H1 (cell line): Measurements from ENCODE around the gene COBLL1. TPM values are rescaled to one million over a fixed set of nuclear protein-coding genes. Genes with fewer than 3 reads are reported as not detected.
A peak's percentile ranks its signal among the peaks of the same experiment; 100 is the strongest.

Experiments
- CTCF ChIA-PET: fragments of 300-600 bp; sonication (Branson Sonifier 250); formaldehyde crosslinking; loops from one replicate; lab custom pipeline; 2021; ENCODE audit not compliant: partially characterized antibody; lab: Charles Lee
- POLR2A ChIA-PET: fragments of 300-600 bp; sonication (Branson Sonifier 250); formaldehyde crosslinking; loops from one replicate; lab custom pipeline; 2021; ENCODE audit warnings: inconsistent platforms; ENCODE audit not compliant: partially characterized antibody; lab: Charles Lee
- DNase-seq, 2 experiments: peaks; one replicate each; pipeline versions ENCODE4 v3.0.0 to v3.0.0-alpha.2; 2010 to 2022; ENCODE audit warnings: low spot score in 2 of 2, low read depth in 1 of 2, mixed read lengths in 1 of 2
- FAIRE-seq: peaks from 2 replicates; lab custom pipeline; 2011; peaks lifted over from hg19 to GRCh38; lab: Jason Lieb, UNC
- H2AFZ ChIP-seq: 2 replicates; pipeline ENCODE4 v1.8.1; 2012; ENCODE audit warnings: low read length, inconsistent platforms
- H2AK5ac ChIP-seq: 2 replicates; pipeline ENCODE4 v1.6.1; 2013; ENCODE audit warnings: low read depth, low read length
- H2BK120ac ChIP-seq: replicated peaks from 2 replicates; pipeline ENCODE3; 2013; ENCODE audit warnings: low read depth, low read length, inconsistent platforms
- H2BK12ac ChIP-seq: 2 replicates; pipeline ENCODE4 v1.6.1; 2013; ENCODE audit warnings: low read depth, low read length
- H2BK15ac ChIP-seq: 2 replicates; pipeline ENCODE4 v1.6.1; 2013; ENCODE audit warnings: low read length
- H2BK20ac ChIP-seq: 2 replicates; pipeline ENCODE4 v1.6.1; 2013; ENCODE audit warnings: low read length
- H2BK5ac ChIP-seq: 2 replicates; pipeline ENCODE4 v1.6.1; 2013; ENCODE audit warnings: low read depth, low read length
- H3K14ac ChIP-seq: 2 replicates; pipeline ENCODE4 v1.6.1; 2013; ENCODE audit warnings: inconsistent platforms; ENCODE audit not compliant: insufficient read length
- H3K18ac ChIP-seq: 2 replicates; pipeline ENCODE4 v1.6.1; 2013; ENCODE audit warnings: low read length; ENCODE audit errors: extremely low read depth
- H3K23ac ChIP-seq: 2 replicates; pipeline ENCODE4 v1.6.1; 2013; ENCODE audit warnings: inconsistent platforms; ENCODE audit not compliant: insufficient read length
- H3K23me2 ChIP-seq: 2 replicates; pipeline ENCODE4 v1.6.1; 2013; ENCODE audit warnings: low read depth, low read length
- H3K27ac ChIP-seq: 2 replicates; pipeline ENCODE4 v1.6.1; 2011; ENCODE audit warnings: low read depth, low read length, inconsistent platforms
- H3K27me3 ChIP-seq, 4 experiments: replicated peaks in 1 of 4; 1 replicate in 1 of 4; 2 replicates in 3 of 4; pipeline versions ENCODE4 v1.6.1 to v1.8.1; 2011 to 2013; ENCODE audit warnings: low read length in 3 of 4, mild to moderate bottlenecking in 3 of 4, inconsistent platforms in 2 of 4, mixed read lengths in 2 of 4, moderate library complexity in 1 of 4; ENCODE audit not compliant: control insufficient read depth in 3 of 4, insufficient read depth in 3 of 4; ENCODE audit errors: extremely low read depth in 1 of 4
- H3K36me3 ChIP-seq, 4 experiments: 2 replicates each; pipeline versions ENCODE4 v1.6.1 to v1.8.1; 2011 to 2013; ENCODE audit warnings: mild to moderate bottlenecking in 4 of 4, low read length in 3 of 4, moderate library complexity in 2 of 4, control low read depth in 1 of 4, inconsistent platforms in 1 of 4; ENCODE audit not compliant: insufficient read depth in 4 of 4, control insufficient read depth in 2 of 4
- H3K4ac ChIP-seq: replicated peaks from 2 replicates; pipeline ENCODE3; 2013; ENCODE audit warnings: low read length, low read depth, mixed read lengths, inconsistent platforms; ENCODE audit not compliant: insufficient read length
- H3K4me1 ChIP-seq, 4 experiments: replicated peaks in 1 of 4; 1 replicate in 1 of 4; 2 replicates in 3 of 4; pipeline versions ENCODE4 v1.6.1 to v1.8.1; 2011 to 2013; ENCODE audit warnings: low read length in 3 of 4, inconsistent platforms in 2 of 4, mixed read lengths in 1 of 4; ENCODE audit not compliant: insufficient read depth in 4 of 4, control insufficient read depth in 3 of 4
- H3K4me2 ChIP-seq, 2 experiments: 2 replicates each; pipeline versions ENCODE4 v1.6.1 to v1.8.1; 2011 to 2013; ENCODE audit warnings: low read depth in 2 of 2, low read length in 2 of 2, control low read depth in 1 of 2, inconsistent platforms in 1 of 2, mild to moderate bottlenecking in 1 of 2; ENCODE audit not compliant: insufficient read depth in 1 of 2
- H3K4me3 ChIP-seq, 4 experiments: fragments of 200-600, 300-600 bp in 1 of 4; sonication (generic), shearing (Covaris generic), sonication (Bioruptor Twin) in 1 of 4; 2 replicates each; pipeline versions ENCODE4 v1.5.1 to v1.8.1; 2011 to 2016; ENCODE audit warnings: low read length in 4 of 4, low read depth in 3 of 4, control low read depth in 2 of 4, inconsistent platforms in 2 of 4, mild to moderate bottlenecking in 2 of 4, mixed read lengths in 1 of 4, moderate library complexity in 1 of 4; ENCODE audit not compliant: insufficient read depth in 2 of 4; ENCODE audit errors: extremely low read depth in 1 of 4
- H3K56ac ChIP-seq: replicated peaks from 2 replicates; pipeline ENCODE3; 2013; ENCODE audit warnings: low read depth, mild to moderate bottlenecking, mixed read lengths, low read length, inconsistent platforms; ENCODE audit not compliant: insufficient read length
- H3K79me1 ChIP-seq: 2 replicates; pipeline ENCODE4 v1.6.1; 2013; ENCODE audit warnings: low read depth, low read length, control low read depth
- H3K79me2 ChIP-seq, 2 experiments: 2 replicates each; pipeline versions ENCODE4 v1.6.1 to v1.8.1; 2012 to 2013; ENCODE audit warnings: low read length in 2 of 2, mild to moderate bottlenecking in 2 of 2, inconsistent platforms in 1 of 2; ENCODE audit not compliant: insufficient read depth in 2 of 2, control insufficient read depth in 1 of 2
- H3K9ac ChIP-seq, 4 experiments: replicated peaks in 1 of 4; 1 replicate in 1 of 4; 2 replicates in 3 of 4; pipeline versions ENCODE4 v1.6.1 to v1.8.1; 2011 to 2013; ENCODE audit warnings: low read depth in 3 of 4, low read length in 3 of 4, control low read depth in 2 of 4, mild to moderate bottlenecking in 2 of 4, moderate library complexity in 2 of 4, inconsistent platforms in 1 of 4; ENCODE audit errors: extremely low read depth in 1 of 4
- H3K9me3 ChIP-seq, 2 experiments: 2 replicates each; pipeline versions ENCODE4 v1.6.1 to v1.8.1; 2012 to 2013; ENCODE audit warnings: mild to moderate bottlenecking in 2 of 2, moderate library complexity in 2 of 2, control low read depth in 1 of 2, inconsistent platforms in 1 of 2, low read depth in 1 of 2, low read length in 1 of 2, mixed read lengths in 1 of 2; ENCODE audit not compliant: insufficient read depth in 2 of 2
- H4K20me1 ChIP-seq, 2 experiments: replicated peaks in 1 of 2; 2 replicates each; pipeline versions ENCODE3 to v1.8.1; 2011 to 2013; ENCODE audit warnings: inconsistent platforms in 2 of 2, low read length in 2 of 2, mild to moderate bottlenecking in 1 of 2; ENCODE audit not compliant: insufficient read depth in 2 of 2, control insufficient read depth in 1 of 2
- H4K5ac ChIP-seq: 2 replicates; pipeline ENCODE4 v1.6.1; 2013; ENCODE audit warnings: low read length, low read depth, mixed read lengths, inconsistent platforms; ENCODE audit not compliant: insufficient read length
- H4K8ac ChIP-seq: 2 replicates; pipeline ENCODE4 v1.8.0; 2013; ENCODE audit warnings: mild to moderate bottlenecking, moderate library complexity, low read length, inconsistent platforms; ENCODE audit not compliant: insufficient read depth; ENCODE audit errors: extremely low read depth
- H4K91ac ChIP-seq: replicated peaks from 2 replicates; pipeline ENCODE3; 2013; ENCODE audit warnings: low read length, mixed read lengths, inconsistent platforms; ENCODE audit not compliant: insufficient read length
- CBX5 ChIP-seq: fragments of 300-800, 300-1000 bp; sonication (generic); IDR thresholded peaks from 2 replicates; pipeline ENCODE4 v1.7.1; 2016; ENCODE audit warnings: antibody characterized with exemption, low read length, low read depth
- FOSL1 ChIP-seq: IDR thresholded peaks from 2 replicates; pipeline ENCODE4 v1.6.1; 2011; ENCODE audit warnings: mild to moderate bottlenecking, low read depth, low read length, moderate library complexity; ENCODE audit not compliant: insufficient read depth
- JUN ChIP-seq: IDR thresholded peaks from 2 replicates; pipeline ENCODE4 v1.6.1; 2011; ENCODE audit warnings: low read depth, mild to moderate bottlenecking, improper control_type of control experiment, low read length
- KDM1A ChIP-seq: fragments of 200-600, 300-600 bp; sonication (generic); IDR thresholded peaks from 2 replicates; pipeline ENCODE4 v1.7.1; 2016; ENCODE audit warnings: mild to moderate bottlenecking, low read length, borderline replicate concordance
- MAFK ChIP-seq: IDR thresholded peaks from 2 replicates; pipeline ENCODE4 v1.6.1; 2012; ENCODE audit warnings: low read depth, mild to moderate bottlenecking, improper control_type of control experiment, low read length
- SAP30 ChIP-seq: fragments of 300-600 bp; sonication (generic); IDR thresholded peaks from 2 replicates; pipeline ENCODE4 v1.7.1; 2012; ENCODE audit warnings: low read length, moderate library complexity, mild to moderate bottlenecking, inconsistent platforms; ENCODE audit not compliant: insufficient read depth, insufficient replicate concordance
- SIN3A ChIP-seq, 2 experiments: IDR thresholded peaks in 1 of 2; conservative IDR thresholded peaks in 1 of 2; 2 replicates each; pipeline ENCODE4 v1.6.1; 2011 to 2012; ENCODE audit warnings: low read length in 2 of 2, improper control_type of control experiment in 1 of 2, low read depth in 1 of 2, mild to moderate bottlenecking in 1 of 2
- SP2 ChIP-seq: IDR thresholded peaks from 2 replicates; pipeline ENCODE4 v1.6.1; 2012; ENCODE audit warnings: mild to moderate bottlenecking, low read length, inconsistent platforms
- TAF1 ChIP-seq: IDR thresholded peaks from 2 replicates; pipeline ENCODE4 v1.6.1; 2011; ENCODE audit warnings: mild to moderate bottlenecking, low read depth, low read length
- TCF12 ChIP-seq: IDR thresholded peaks from 2 replicates; pipeline ENCODE4 v1.6.1; 2011; ENCODE audit warnings: low read depth, mild to moderate bottlenecking, low read length
- TEAD4 ChIP-seq: IDR thresholded peaks from 2 replicates; pipeline ENCODE4 v1.6.1; 2012; ENCODE audit warnings: low read depth, low read length, inconsistent platforms, mixed read lengths
- WGBS, 2 experiments: shearing (Covaris generic) in 1 of 2; methylation state at CpG; one replicate each; pipeline versions ENCODE4 v1.1.6 to v1.1.7; 2013 to 2015; ENCODE audit warnings: low lambda C conversion rate in 2 of 2, mixed read lengths in 2 of 2, inconsistent platforms in 1 of 2, low coverage in 1 of 2, missing lambda C conversion rate in 1 of 2; ENCODE audit not compliant: insufficient replicate concordance in 2 of 2, insufficient coverage in 1 of 2, insufficient read length in 1 of 2; ENCODE audit errors: extremely low coverage in 1 of 2, missing lambda C conversion rate in 1 of 2; 5-methylcytosine and 5-hydroxymethylcytosine counted together
- polyA plus RNA-seq, 7 experiments: library from polyadenylated mRNA; depleted of rRNA in 3 of 7; stranded (reverse) in 5 of 7; unstranded in 2 of 7; fragments of >200 nt in 5 of 7; fragments of 200-250 nt in 2 of 7; gene quantifications; 1 replicate in 5 of 7; 2 replicates in 1 of 7; 4 replicates in 1 of 7; pipeline versions ENCODE4 v1.2.1 to v1.2.3, GENCODE V29; 2011 to 2013; ENCODE audit warnings: missing spikeins in 2 of 7, mixed read lengths in 2 of 7
- total RNA-seq: library from RNA; stranded (reverse); fragmentation: NEBNext Ultra II Directional; extraction: Animal tissue kit (Norgen Biotek cat#: 25700); gene quantifications from 2 replicates; pipeline ENCODE4 v1.2.1, GENCODE V29; 2021

COBLL1 gene
- total and polyA plus RNA-seq, 2 of the 8 experiments (the other 6 are each of a cell fraction or from before 2014, with no cell fraction given), result 2.2 to 6.2 TPM

DNA sequence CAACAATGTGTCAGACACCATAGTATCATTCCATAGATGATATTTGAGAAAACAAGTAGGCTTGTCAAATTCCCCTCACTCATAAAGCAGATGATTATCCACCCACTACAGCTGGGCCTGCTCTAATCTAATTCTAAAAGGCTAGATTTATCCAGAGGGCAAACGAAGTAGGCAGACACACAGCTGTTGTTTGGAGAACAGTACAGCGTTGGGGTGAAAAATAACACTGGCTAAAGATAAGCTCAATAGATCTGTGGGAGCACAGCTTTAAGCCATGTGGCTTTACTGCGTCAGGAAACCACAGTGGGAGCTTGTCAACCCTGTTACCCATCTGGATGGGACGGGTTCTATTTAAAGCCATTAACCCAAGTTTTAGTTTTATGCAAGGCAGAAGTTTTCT is 48.9 kb upstream of the COBLL1 start:
- Histone ChIP-seq H3K27me3 (no peaks in the 10 kb centered on the region), H2BK20ac (no peak overlapping the region), H3K79me1 (no peaks in the 10 kb centered on the region), H2AFZ (0 out of 2 replicates have a peak overlapping the region, but pooled peaks have one; percentile 24), H3K36me3 (no peaks in the 10 kb centered on the region), H4K20me1 (no peaks in the 10 kb centered on the region), H4K5ac (no peak overlapping the region), H3K23ac (no peak overlapping the region), H3K27ac (no peak overlapping the region), H3K23me2 (no peaks in the 10 kb centered on the region), H3K4ac (no peak overlapping the region), H3K4me2 (no peak overlapping the region), H3K79me2 (no peaks in the 10 kb centered on the region), H4K91ac (no peak overlapping the region), H2AK5ac (no peak overlapping the region), H2BK5ac (no peak overlapping the region), H2BK15ac (no peak overlapping the region), H2BK120ac (no peak overlapping the region), H3K9me3 (no peaks in the 10 kb centered on the region), H3K9ac (no peak overlapping the region), H3K14ac (no peak overlapping the region), H3K4me1 (no peaks in the 10 kb centered on the region), H2BK12ac (no peak overlapping the region), H4K8ac (no peak overlapping the region), H3K4me3 (no peak overlapping the region), H3K18ac (no peak overlapping the region), H3K56ac (no peak overlapping the region)
- FAIRE-seq (no peak), DNase-seq (no peak)
- 71% methylated on average over 4 of the region's 4 CpGs; no CpG with 5 or more reads in 1 of the 2 experiments for WGBS, 2 experiments
- no peak for TF ChIP-seq FOSL1
- no peak for TF ChIP-seq TCF12
- no peak for TF ChIP-seq SAP30
- TF ChIP-seq SIN3A (conservative IDR thresholded peaks at IDR 0.05 in 1 of 2, IDR thresholded peaks at IDR 0.05 in 1 of 2; ENCODE audit: low read depth in 1 of 2, low read length in 2 of 2), result no peak
- no peak for TF ChIP-seq SP2
- TF ChIP-seq TEAD4, result no peak
- no peak for TF ChIP-seq JUN
- TF ChIP-seq CBX5, result no peak
- no peak for TF ChIP-seq TAF1
- no peak for TF ChIP-seq KDM1A
- no peak for TF ChIP-seq MAFK
- POLR2A ChIA-PET, result no interaction called here
- CTCF ChIA-PET, result interaction anchor here (0.6 to 1.9 kb wide), 5 partner anchors 9 to 145 kb away, joined by 3 to 7 read pairs (median 4); no protein-coding TSS in a partner anchor
